GM12878 (cell line): ENCODE results near the gene SPAG6. TPM values are rescaled to one million over a fixed set of nuclear protein-coding genes. Genes with fewer than 3 reads are reported as not detected.
"Not testable (repeated sequence)": the region's sequence is repeated elsewhere in the genome, so short reads cannot be mapped to it uniquely, and the experiment has no call there.

Experiments
- ATAC-seq: fragments of 200-7000 bp; cut with Tn5 transposase; 3 replicates; pipeline ENCODE4 v1.9.1; 2020; ENCODE audit warnings: mild to moderate bottlenecking, moderate library complexity
- BruUV-seq: library from RNA; stranded (reverse); fragments of 400-500 nt; replicated peaks from 2 replicates; lab custom pipeline; 2021; lab: Mats Ljungman, UMichigan
- CTCF ChIA-PET: fragments of 300-600 bp; sonication (Branson Sonifier 250); formaldehyde crosslinking; extraction: SDS; loops from one replicate; lab custom pipeline; 2021; ENCODE audit warnings: inconsistent platforms; lab: Yijun Ruan, JAX
- POLR2A ChIA-PET: fragments of 350-600 bp; formaldehyde crosslinking; extraction: SDS; loops from one replicate; lab custom pipeline; 2021; ENCODE audit warnings: inconsistent platforms; lab: Charles Lee
- RAD21 ChIA-PET: fragments of 300-600 bp; sonication (Branson Sonifier 250); formaldehyde crosslinking; loops from one replicate; lab custom pipeline; 2023; ENCODE audit warnings: antibody characterized with exemption; ENCODE audit not compliant: unreplicated experiment; lab: Charles Lee
- SMC1A ChIA-PET: fragments of 300-600 bp; sonication (Branson Sonifier 250); formaldehyde crosslinking; loops from one replicate; lab custom pipeline; 2023; ENCODE audit not compliant: unreplicated experiment, uncharacterized antibody; lab: Charles Lee
- DNase-seq: peaks from one replicate; pipeline ENCODE4 v3.0.0-alpha.2; 2011; ENCODE audit warnings: low read depth, low spot score
- FAIRE-seq: peaks from 3 replicates; lab custom pipeline; 2011; peaks lifted over from hg19 to GRCh38; lab: Jason Lieb, UNC
- H2AFZ ChIP-seq: 2 replicates; pipeline ENCODE4 v1.6.0; 2011; ENCODE audit warnings: low read depth, low read length, control low read depth; ENCODE audit not compliant: control insufficient read depth
- H3K27ac ChIP-seq: 2 replicates; pipeline ENCODE4 v1.5.1; 2011; ENCODE audit warnings: control low read depth; ENCODE audit not compliant: control insufficient read depth, insufficient read depth
- H3K27me3 ChIP-seq, 2 experiments: replicated peaks in 1 of 2; 2 replicates each; pipeline versions ENCODE4 v1.6.0 to v1.6.1; 2011; ENCODE audit warnings: low read length in 1 of 2; ENCODE audit not compliant: control insufficient read depth in 2 of 2, insufficient read depth in 2 of 2
- H3K36me3 ChIP-seq, 2 experiments: 2 replicates each; pipeline ENCODE4 v1.5.1; 2011; ENCODE audit warnings: low read length in 1 of 2; ENCODE audit not compliant: control insufficient read depth in 2 of 2, insufficient read depth in 2 of 2
- H3K4me1 ChIP-seq: 2 replicates; pipeline ENCODE4 v1.6.1; 2011; ENCODE audit warnings: mild to moderate bottlenecking, low read length, moderate library complexity, mixed read lengths; ENCODE audit not compliant: control insufficient read depth, insufficient read depth
- H3K4me2 ChIP-seq: 2 replicates; pipeline ENCODE4 v1.6.0; 2011; ENCODE audit warnings: control low read depth; ENCODE audit not compliant: control insufficient read depth, insufficient read depth
- H3K4me3 ChIP-seq: fragments of 200-600 bp; sonication (generic); 2 replicates; pipeline ENCODE4 v1.5.1; 2016
- H3K79me2 ChIP-seq: 2 replicates; pipeline ENCODE4 v1.6.0; 2011; ENCODE audit warnings: low read length; ENCODE audit not compliant: control insufficient read depth, insufficient read depth
- H3K9ac ChIP-seq: 2 replicates; pipeline ENCODE4 v1.8.0; 2011; ENCODE audit warnings: low read length, control low read depth, mixed read lengths; ENCODE audit not compliant: control insufficient read depth, insufficient read depth
- H3K9me3 ChIP-seq: replicated peaks from 3 replicates; pipeline ENCODE4 v1.5.1; 2011; ENCODE audit warnings: mild to moderate bottlenecking, low read length; ENCODE audit not compliant: control insufficient read depth, insufficient read depth
- H4K20me1 ChIP-seq: 2 replicates; pipeline ENCODE4 v1.6.0; 2011; ENCODE audit not compliant: control insufficient read depth, insufficient read depth
- HDGF ChIP-seq: fragments of 450-650 bp; IDR thresholded peaks from 2 replicates; pipeline ENCODE4 v1.6.1; 2016; ENCODE audit warnings: antibody characterized with exemption
- IRF4 ChIP-seq: IDR thresholded peaks from 2 replicates; pipeline ENCODE4 v1.6.1; 2011; ENCODE audit warnings: low read depth, low read length
- KLF5 ChIP-seq: fragments of 450-650 bp; IDR thresholded peaks from 2 replicates; pipeline ENCODE4 v1.6.1; 2014; ENCODE audit warnings: mild to moderate bottlenecking; ENCODE audit not compliant: partially characterized antibody
- MTA2 ChIP-seq: fragments of 450-650 bp; IDR thresholded peaks from 2 replicates; pipeline ENCODE4 v1.6.1; 2016; ENCODE audit warnings: low read depth, mild to moderate bottlenecking, moderate library complexity
- NR2C1 ChIP-seq: fragments of 450-650 bp; IDR thresholded peaks from 2 replicates; pipeline ENCODE4 v1.6.1; 2017; ENCODE audit warnings: antibody characterized with exemption, mild to moderate bottlenecking, moderate library complexity
- SRF ChIP-seq, 2 experiments: IDR thresholded peaks; 2 replicates each; pipeline ENCODE4 v1.6.1; 2011; ENCODE audit warnings: low read depth in 2 of 2, low read length in 2 of 2, mild to moderate bottlenecking in 1 of 2, moderate library complexity in 1 of 2
- TCF7 ChIP-seq: IDR thresholded peaks from 2 replicates; pipeline ENCODE4 v1.6.1; 2014; ENCODE audit warnings: antibody characterized with exemption, borderline replicate concordance
- ZNF207 ChIP-seq: fragments of 450-650 bp; IDR thresholded peaks from 2 replicates; pipeline ENCODE4 v1.6.1; 2014; ENCODE audit warnings: antibody characterized with exemption, mild to moderate bottlenecking, borderline replicate concordance
- ZNF622 ChIP-seq: fragments of 450-650 bp; IDR thresholded peaks from 2 replicates; pipeline ENCODE4 v1.6.1; 2017; ENCODE audit warnings: mild to moderate bottlenecking, inconsistent platforms
- ZZZ3 ChIP-seq: IDR thresholded peaks from 2 replicates; pipeline ENCODE4 v1.6.1; 2011; ENCODE audit warnings: low read depth; ENCODE audit not compliant: control insufficient read depth, insufficient read length
- WGBS: methylation state at CpG from one replicate; pipeline ENCODE4 v1.1.6; 2016; ENCODE audit warnings: low lambda C conversion rate; ENCODE audit not compliant: insufficient replicate concordance, insufficient coverage; ENCODE audit errors: missing lambda C conversion rate; 5-methylcytosine and 5-hydroxymethylcytosine counted together
- in situ Hi-C: fragments of 300-500 bp; cut with MboI; formaldehyde crosslinking; loops from 9 replicates; pipeline ENCODE4 v1.14.3; 2018; ENCODE audit warnings: mixed read lengths
- intact Hi-C: fragments of 100-400 bp; cut with micrococcal nuclease; formaldehyde crosslinking; loops from one replicate; pipeline ENCODE4 v1.14.2; 2022; ENCODE audit not compliant: unreplicated experiment
- polyA plus RNA-seq, 11 experiments: library from polyadenylated mRNA; depleted of rRNA in 4 of 11; unstranded in 6 of 11; stranded (reverse) in 5 of 11; fragments of >200 nt; fragmentation: Nextera tagmentation in 4 of 11; fragmentation: Illumina TruSeq in 1 of 11; extraction: Ambion mirVana in 4 of 11; extraction: Trizol in 1 of 11; gene quantifications; 1 replicate in 1 of 11; 2 replicates in 10 of 11; pipeline versions ENCODE4 v1.2.1 to v1.2.3, GENCODE V29; 2011 to 2016; ENCODE audit warnings: inconsistent platforms in 2 of 11, missing spikeins in 2 of 11, low read depth in 1 of 11
- total RNA-seq, 4 experiments: library from RNA; depleted of rRNA in 3 of 4; stranded (reverse); fragments of >200 nt in 3 of 4; fragmentation: Illumina TruSeq in 1 of 4; extraction: Trizol in 1 of 4; gene quantifications; 2 replicates each; pipeline versions ENCODE4 v1.2.1 to v1.2.3, GENCODE V29; 2013 to 2021
- TF ChIP-seq, protein P1 (sequence below): fragments of 450-650 bp; formaldehyde crosslinking; IDR thresholded peaks from 2 replicates; pipeline ENCODE4 v1.4.0; 2020; ENCODE audit warnings: mild to moderate bottlenecking, moderate library complexity
- TF ChIP-seq, protein P2 (sequence below): IDR thresholded peaks from 2 replicates; pipeline ENCODE4 v1.6.1; 2012; ENCODE audit warnings: low read depth, low read length, improper control_type of control experiment
- TF ChIP-seq, protein P3 (sequence below): IDR thresholded peaks from 2 replicates; pipeline ENCODE4 v1.6.1; 2011; ENCODE audit warnings: low read depth, mild to moderate bottlenecking, low read length, moderate library complexity, borderline replicate concordance; ENCODE audit errors: extremely low read depth

Gene SPAG6
- total and polyA plus RNA-seq, 10 of the 15 experiments (the other 5 are each of a cell fraction or from before 2014, with no cell fraction given), result 0.13 to 0.99 (median 0.40) TPM; not detected in 1

- DNase-seq, H3K36me3 ChIP-seq, in situ Hi-C loops, H3K27me3 ChIP-seq, BruUV-seq, FAIRE-seq, H3K4me3 ChIP-seq, H3K9ac ChIP-seq, H3K4me1 ChIP-seq, H2AFZ ChIP-seq, H3K27ac ChIP-seq, H3K79me2 ChIP-seq, H3K9me3 ChIP-seq, CTCF ChIA-PET, H3K4me2 ChIP-seq, H4K20me1 ChIP-seq, ATAC-seq: not testable (repeated sequence)
- POLR2A ChIA-PET, result interaction anchor here (0.5 kb wide), 1 partner anchor 230 kb away, joined by 6 read pairs; no protein-coding TSS in a partner anchor
- intact Hi-C loops, result loop anchor here (10.0 kb wide), 2 partner anchors 405 to 815 kb away; partner anchors contain the start of gene PIP4K2A
- 94% methylated on average over 10 of the region's 10 CpGs for WGBS
- RAD21 ChIA-PET, result interaction anchor here (1.1 kb wide), 1 partner anchor 318 kb away, joined by 3 read pairs; no protein-coding TSS in a partner anchor
- SMC1A ChIA-PET, result interaction anchor here (0.8 to 1.5 kb wide), 2 partner anchors 13 to 39 kb away, joined by 3 read pairs; no protein-coding TSS in a partner anchor
Measured at GRCh38 chr10:22310012-22310411, 35.3 kb upstream of the SPAG6 start.

GRCh38 chr10:22310928-22311327 lies 34.4 kb upstream of the SPAG6 start:
- no peak for FAIRE-seq
- no peak overlapping the region for H3K4me3 ChIP-seq
- no peak overlapping the region for H3K27ac ChIP-seq
- ATAC-seq, result no peak
- BruUV-seq, result no TSS peak
- ChIA-PET POLR2A (no interaction called here), CTCF (no interaction called here), RAD21 (interaction anchor here (1.6 kb wide), 1 partner anchor 83 kb away, joined by 3 read pairs; no protein-coding TSS in a partner anchor), SMC1A (interaction anchor here (0.7 to 1.0 kb wide), 3 partner anchors 29 to 91 kb away, joined by 3 read pairs; no protein-coding TSS in a partner anchor)
- in situ Hi-C loops (no loop called here), intact Hi-C loops (loop anchor here (10.0 kb wide), 2 partner anchors 404 to 816 kb away; partner anchors contain the start of gene PIP4K2A)
- no peaks in the 10 kb centered on the region for H3K27me3 ChIP-seq
- no peak overlapping the region for H3K4me2 ChIP-seq
- no peak for DNase-seq
- H4K20me1 ChIP-seq, result no peaks in the 10 kb centered on the region
- H3K36me3 ChIP-seq, result no peaks in the 10 kb centered on the region
- H3K4me1 ChIP-seq, result 0 out of 2 replicates have a peak, but pooled peaks cover 3% of the 10 kb centered on the region
- no peak overlapping the region for H2AFZ ChIP-seq
- H3K79me2 ChIP-seq, result no peaks in the 10 kb centered on the region
- H3K9ac ChIP-seq, result no peak overlapping the region
- H3K9me3 ChIP-seq, result no peaks in the 10 kb centered on the region
- TF ChIP-seq NR2C1 (no peak), SRF (IDR thresholded peaks at IDR 0.05; ENCODE audit: low read depth in 2 of 2, low read length in 2 of 2) (no peak), ZNF622 (no peak), HDGF (no peak), IRF4 (no peak), KLF5 (no peak), MTA2 (no peak), ZNF207 (no peak), TCF7 (no peak), ZZZ3 (no peak)
- TF ChIP-seq, protein P1, sequence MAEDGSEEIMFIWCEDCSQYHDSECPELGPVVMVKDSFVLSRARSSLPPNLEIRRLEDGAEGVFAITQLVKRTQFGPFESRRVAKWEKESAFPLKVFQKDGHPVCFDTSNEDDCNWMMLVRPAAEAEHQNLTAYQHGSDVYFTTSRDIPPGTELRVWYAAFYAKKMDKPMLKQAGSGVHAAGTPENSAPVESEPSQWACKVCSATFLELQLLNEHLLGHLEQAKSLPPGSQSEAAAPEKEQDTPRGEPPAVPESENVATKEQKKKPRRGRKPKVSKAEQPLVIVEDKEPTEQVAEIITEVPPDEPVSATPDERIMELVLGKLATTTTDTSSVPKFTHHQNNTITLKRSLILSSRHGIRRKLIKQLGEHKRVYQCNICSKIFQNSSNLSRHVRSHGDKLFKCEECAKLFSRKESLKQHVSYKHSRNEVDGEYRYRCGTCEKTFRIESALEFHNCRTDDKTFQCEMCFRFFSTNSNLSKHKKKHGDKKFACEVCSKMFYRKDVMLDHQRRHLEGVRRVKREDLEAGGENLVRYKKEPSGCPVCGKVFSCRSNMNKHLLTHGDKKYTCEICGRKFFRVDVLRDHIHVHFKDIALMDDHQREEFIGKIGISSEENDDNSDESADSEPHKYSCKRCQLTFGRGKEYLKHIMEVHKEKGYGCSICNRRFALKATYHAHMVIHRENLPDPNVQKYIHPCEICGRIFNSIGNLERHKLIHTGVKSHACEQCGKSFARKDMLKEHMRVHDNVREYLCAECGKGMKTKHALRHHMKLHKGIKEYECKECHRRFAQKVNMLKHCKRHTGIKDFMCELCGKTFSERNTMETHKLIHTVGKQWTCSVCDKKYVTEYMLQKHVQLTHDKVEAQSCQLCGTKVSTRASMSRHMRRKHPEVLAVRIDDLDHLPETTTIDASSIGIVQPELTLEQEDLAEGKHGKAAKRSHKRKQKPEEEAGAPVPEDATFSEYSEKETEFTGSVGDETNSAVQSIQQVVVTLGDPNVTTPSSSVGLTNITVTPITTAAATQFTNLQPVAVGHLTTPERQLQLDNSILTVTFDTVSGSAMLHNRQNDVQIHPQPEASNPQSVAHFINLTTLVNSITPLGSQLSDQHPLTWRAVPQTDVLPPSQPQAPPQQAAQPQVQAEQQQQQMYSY (CRISPR knock-in tag), result no peak
- TF ChIP-seq, protein P2, sequence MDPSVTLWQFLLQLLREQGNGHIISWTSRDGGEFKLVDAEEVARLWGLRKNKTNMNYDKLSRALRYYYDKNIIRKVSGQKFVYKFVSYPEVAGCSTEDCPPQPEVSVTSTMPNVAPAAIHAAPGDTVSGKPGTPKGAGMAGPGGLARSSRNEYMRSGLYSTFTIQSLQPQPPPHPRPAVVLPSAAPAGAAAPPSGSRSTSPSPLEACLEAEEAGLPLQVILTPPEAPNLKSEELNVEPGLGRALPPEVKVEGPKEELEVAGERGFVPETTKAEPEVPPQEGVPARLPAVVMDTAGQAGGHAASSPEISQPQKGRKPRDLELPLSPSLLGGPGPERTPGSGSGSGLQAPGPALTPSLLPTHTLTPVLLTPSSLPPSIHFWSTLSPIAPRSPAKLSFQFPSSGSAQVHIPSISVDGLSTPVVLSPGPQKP, result no peak
- TF ChIP-seq, protein P3, sequence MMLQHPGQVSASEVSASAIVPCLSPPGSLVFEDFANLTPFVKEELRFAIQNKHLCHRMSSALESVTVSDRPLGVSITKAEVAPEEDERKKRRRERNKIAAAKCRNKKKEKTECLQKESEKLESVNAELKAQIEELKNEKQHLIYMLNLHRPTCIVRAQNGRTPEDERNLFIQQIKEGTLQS, result no peak
